22Rv1 (cell line): ENCODE data around the gene COL2A1.
"Not testable (repeated sequence)": the region's sequence is repeated elsewhere in the genome, so short reads cannot be mapped to it uniquely, and the experiment has no call there.

ENCODE experiments used
- H3K27ac ChIP-seq: fragments of 450-650 bp; 2 replicates; pipeline ENCODE4 v1.5.1; 2017
- ZFX ChIP-seq: fragments of 450-650 bp; IDR thresholded peaks from 2 replicates; pipeline ENCODE4 v1.6.1; 2017; ENCODE audit warnings: antibody characterized with exemption, borderline replicate concordance
- TF ChIP-seq, protein P1 (sequence below): fragments of 450-650 bp; IDR thresholded peaks from 2 replicates; pipeline ENCODE4 v1.5.1; 2017; ENCODE audit warnings: mild to moderate bottlenecking

COL2A1 gene

GRCh38 chr12:47965581-47965980, 38.7 kb downstream of the COL2A1 start:
- H3K27ac ChIP-seq = no peak overlapping the region
- TF ChIP-seq ZFX = no peak
- TF ChIP-seq, protein P1, sequence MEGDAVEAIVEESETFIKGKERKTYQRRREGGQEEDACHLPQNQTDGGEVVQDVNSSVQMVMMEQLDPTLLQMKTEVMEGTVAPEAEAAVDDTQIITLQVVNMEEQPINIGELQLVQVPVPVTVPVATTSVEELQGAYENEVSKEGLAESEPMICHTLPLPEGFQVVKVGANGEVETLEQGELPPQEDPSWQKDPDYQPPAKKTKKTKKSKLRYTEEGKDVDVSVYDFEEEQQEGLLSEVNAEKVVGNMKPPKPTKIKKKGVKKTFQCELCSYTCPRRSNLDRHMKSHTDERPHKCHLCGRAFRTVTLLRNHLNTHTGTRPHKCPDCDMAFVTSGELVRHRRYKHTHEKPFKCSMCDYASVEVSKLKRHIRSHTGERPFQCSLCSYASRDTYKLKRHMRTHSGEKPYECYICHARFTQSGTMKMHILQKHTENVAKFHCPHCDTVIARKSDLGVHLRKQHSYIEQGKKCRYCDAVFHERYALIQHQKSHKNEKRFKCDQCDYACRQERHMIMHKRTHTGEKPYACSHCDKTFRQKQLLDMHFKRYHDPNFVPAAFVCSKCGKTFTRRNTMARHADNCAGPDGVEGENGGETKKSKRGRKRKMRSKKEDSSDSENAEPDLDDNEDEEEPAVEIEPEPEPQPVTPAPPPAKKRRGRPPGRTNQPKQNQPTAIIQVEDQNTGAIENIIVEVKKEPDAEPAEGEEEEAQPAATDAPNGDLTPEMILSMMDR = no peak

GRCh38 chr12:47964106-47964728, 40.1 kb downstream of the COL2A1 start:
- H3K27ac ChIP-seq = peak overlapping the region; percentile 65
- TF ChIP-seq ZFX = no peak
- TF ChIP-seq, protein P1 = no peak

- TF ChIP-seq, protein P1 = peak; percentile 100
- TF ChIP-seq ZFX = no peak
- H3K27ac ChIP-seq = peak within 1 kb of the TSS; percentile 65
These were observed 40.8 kb downstream of the COL2A1 start, which contains the start of gene TMEM106C for GRCh38 chr12:47963340-47964040. TMEM106C (plus strand) TSS chr12:47963596; CDS start chr12:47964237, 641 bp downstream.

- H3K27ac ChIP-seq = no peak overlapping the region
- TF ChIP-seq, protein P1 = no peak
- no peak for TF ChIP-seq ZFX
These were observed 42.1 kb downstream of the COL2A1 start for GRCh38 chr12:47962198-47962597.

- H3K27ac ChIP-seq = not testable (repeated sequence)
These were observed 46.6 kb downstream of the COL2A1 start for GRCh38 chr12:47957671-47958070.

DNA sequence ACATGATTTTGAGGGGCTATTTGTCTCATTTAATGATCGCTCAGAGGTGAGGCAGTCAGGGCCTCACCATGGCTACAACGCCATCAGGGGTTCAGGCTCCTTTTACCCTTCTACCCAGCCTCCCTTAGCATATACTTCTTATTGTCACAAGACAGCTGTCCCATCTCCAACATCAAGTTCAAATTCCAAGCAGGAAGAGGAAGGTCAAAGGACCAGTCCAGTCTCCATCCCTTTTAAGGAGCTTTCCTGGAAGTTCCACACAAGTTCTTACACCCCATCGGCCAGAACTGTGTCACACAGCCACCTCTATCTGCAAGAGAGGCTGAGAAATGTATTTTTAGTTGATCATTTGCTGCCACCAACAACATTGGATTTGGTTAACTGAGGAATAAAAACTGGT, 49.2 kb downstream of the COL2A1 start:
- TF ChIP-seq, protein P1 = no peak
- TF ChIP-seq ZFX = no peak
- H3K27ac ChIP-seq = no peak overlapping the region

DNA sequence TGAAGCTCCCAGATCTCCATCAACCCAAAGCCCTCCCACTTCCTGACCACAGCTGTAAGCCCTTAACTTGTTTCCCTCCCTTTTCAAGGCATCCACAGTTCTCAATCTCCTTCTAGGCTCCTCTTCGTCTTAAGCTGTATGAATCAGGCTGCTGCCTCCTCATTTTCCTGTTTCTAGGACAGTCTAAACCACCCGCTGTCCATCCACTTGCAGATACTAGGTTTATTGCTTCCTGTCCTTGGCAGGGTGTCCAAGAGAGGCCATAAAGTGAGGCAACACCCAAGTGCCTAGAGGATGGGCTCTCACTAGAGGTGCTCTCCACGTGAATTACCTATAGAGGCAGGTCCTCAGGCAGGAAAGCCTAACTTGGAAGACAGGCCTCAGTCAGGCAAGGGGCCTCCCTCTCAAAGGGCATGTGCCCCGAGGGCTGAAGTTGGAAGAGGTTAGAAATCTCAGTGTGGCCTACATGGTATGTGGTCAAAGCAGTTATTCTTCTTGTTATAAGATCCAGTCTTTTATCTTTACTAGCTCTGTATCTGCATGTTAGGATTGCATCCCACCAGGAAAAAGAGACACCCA, 49.7 kb downstream of the COL2A1 start:
- H3K27ac ChIP-seq = no peak overlapping the region
- TF ChIP-seq, protein P1 = no peak
- TF ChIP-seq ZFX = no peak
